Endothelial cell (in vitro differentiated cells): ENCODE results near the gene CCM2L. TPM values are rescaled to one million over a fixed set of nuclear protein-coding genes. Genes with fewer than 3 reads are reported as not detected.

ENCODE experiments used
- DNase-seq: peaks from one replicate; pipeline ENCODE4 v3.0.0; 2021; ENCODE audit warnings: low spot score
- H3K27ac Mint-ChIP-seq: one replicate; pipeline ENCODE4 v1.8.0; 2021; ENCODE audit warnings: mixed read lengths, inconsistent platforms; ENCODE audit not compliant: unreplicated experiment
- H3K27me3 Mint-ChIP-seq: one replicate; pipeline ENCODE4 v1.8.0; 2021; ENCODE audit warnings: mild to moderate bottlenecking, moderate library complexity, mixed read lengths, inconsistent platforms; ENCODE audit not compliant: unreplicated experiment
- H3K36me3 Mint-ChIP-seq: one replicate; pipeline ENCODE4 v1.8.0; 2021; ENCODE audit warnings: mild to moderate bottlenecking, low read depth, mixed read lengths, inconsistent platforms; ENCODE audit not compliant: unreplicated experiment
- H3K4me1 Mint-ChIP-seq: one replicate; pipeline ENCODE4 v1.8.0; 2021; ENCODE audit warnings: mild to moderate bottlenecking, mixed read lengths, inconsistent platforms; ENCODE audit not compliant: unreplicated experiment
- H3K4me3 Mint-ChIP-seq: one replicate; pipeline ENCODE4 v1.8.0; 2021; ENCODE audit warnings: mild to moderate bottlenecking, mixed read lengths, inconsistent platforms; ENCODE audit not compliant: unreplicated experiment
- H3K9me3 Mint-ChIP-seq: one replicate; pipeline ENCODE4 v1.8.0; 2021; ENCODE audit warnings: mixed read lengths, inconsistent platforms; ENCODE audit not compliant: unreplicated experiment
- total RNA-seq: library from RNA; stranded (reverse); fragmentation: NEBNext Ultra II Directional; extraction: Animal tissue kit (Norgen Biotek cat#: 25700); gene quantifications from one replicate; pipeline ENCODE4 v1.2.1, GENCODE V29; 2021; ENCODE audit not compliant: unreplicated experiment
- TF ChIP-seq, protein P1 (sequence below): fragments of 200-600 bp; sonication (generic); IDR thresholded peaks from one replicate; pipeline ENCODE4 v1.5.0; 2021; ENCODE audit warnings: antibody characterized with exemption; ENCODE audit not compliant: unreplicated experiment

The CCM2L gene
- total RNA-seq, 1 donor from 2014 or later: 27.2 TPM

- TF ChIP-seq, protein P1, sequence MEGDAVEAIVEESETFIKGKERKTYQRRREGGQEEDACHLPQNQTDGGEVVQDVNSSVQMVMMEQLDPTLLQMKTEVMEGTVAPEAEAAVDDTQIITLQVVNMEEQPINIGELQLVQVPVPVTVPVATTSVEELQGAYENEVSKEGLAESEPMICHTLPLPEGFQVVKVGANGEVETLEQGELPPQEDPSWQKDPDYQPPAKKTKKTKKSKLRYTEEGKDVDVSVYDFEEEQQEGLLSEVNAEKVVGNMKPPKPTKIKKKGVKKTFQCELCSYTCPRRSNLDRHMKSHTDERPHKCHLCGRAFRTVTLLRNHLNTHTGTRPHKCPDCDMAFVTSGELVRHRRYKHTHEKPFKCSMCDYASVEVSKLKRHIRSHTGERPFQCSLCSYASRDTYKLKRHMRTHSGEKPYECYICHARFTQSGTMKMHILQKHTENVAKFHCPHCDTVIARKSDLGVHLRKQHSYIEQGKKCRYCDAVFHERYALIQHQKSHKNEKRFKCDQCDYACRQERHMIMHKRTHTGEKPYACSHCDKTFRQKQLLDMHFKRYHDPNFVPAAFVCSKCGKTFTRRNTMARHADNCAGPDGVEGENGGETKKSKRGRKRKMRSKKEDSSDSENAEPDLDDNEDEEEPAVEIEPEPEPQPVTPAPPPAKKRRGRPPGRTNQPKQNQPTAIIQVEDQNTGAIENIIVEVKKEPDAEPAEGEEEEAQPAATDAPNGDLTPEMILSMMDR: no peak
- Mint-ChIP-seq H3K27ac (no peak overlapping the region), H3K4me3 (no peak overlapping the region), H3K9me3 (no peaks in the 10 kb centered on the region), H3K4me1 (peaks cover 9% of the 10 kb centered on the region), H3K36me3 (no peaks in the 10 kb centered on the region), H3K27me3 (peaks cover 15% of the 10 kb centered on the region)
- no peak for DNase-seq
Measured at GRCh38 chr20:32053648-32054047, 43.4 kb downstream of the CCM2L start.

DNA sequence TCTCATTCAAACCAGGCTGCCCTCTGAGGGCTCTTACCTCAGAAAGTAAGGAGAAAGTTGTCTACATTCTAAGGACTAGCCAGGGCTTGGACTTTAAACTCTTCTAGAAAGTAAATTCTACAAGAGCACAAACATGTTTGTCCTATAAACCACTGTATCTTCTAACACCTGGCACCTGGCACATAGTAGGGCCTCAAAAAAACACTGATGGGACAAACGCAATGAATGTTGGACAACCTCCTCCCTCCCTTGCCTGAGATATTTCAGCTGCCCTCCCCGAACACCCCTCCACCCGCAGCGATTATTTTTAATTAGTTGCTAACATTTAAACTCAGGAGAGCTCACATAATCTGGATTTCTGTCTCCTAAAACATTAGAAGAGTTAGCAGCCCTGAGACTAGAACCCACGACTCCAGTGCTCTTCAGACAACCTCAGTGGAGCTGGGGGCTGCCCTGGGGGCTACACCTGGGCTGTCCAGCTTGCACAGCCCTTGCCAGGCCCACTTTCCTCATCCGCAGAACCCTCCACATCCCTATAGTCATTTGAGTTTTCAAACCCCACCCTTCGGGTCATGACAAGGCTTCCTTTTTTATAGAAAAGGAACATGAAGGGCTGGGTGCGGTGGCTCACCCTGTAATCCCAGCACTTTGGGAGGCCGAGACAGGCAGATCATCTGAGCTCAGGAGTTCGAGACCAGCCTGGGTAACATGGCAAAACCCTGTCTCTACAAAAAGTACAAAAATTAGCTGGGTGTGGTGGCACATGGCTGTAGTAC is 46.7 kb downstream of the CCM2L start:
- no peaks in the 10 kb centered on the region for H3K9me3 Mint-ChIP-seq
- H3K36me3 Mint-ChIP-seq: no peaks in the 10 kb centered on the region
- no peak for DNase-seq
- no peak overlapping the region for H3K27ac Mint-ChIP-seq
- TF ChIP-seq, protein P1: no peak
- H3K27me3 Mint-ChIP-seq: peaks cover 8% of the 10 kb centered on the region
- H3K4me3 Mint-ChIP-seq: no peak overlapping the region
- peaks cover 6% of the 10 kb centered on the region for H3K4me1 Mint-ChIP-seq

- no peak for DNase-seq
- Mint-ChIP-seq H3K27ac (no peak overlapping the region), H3K4me3 (no peak overlapping the region), H3K4me1 (peaks cover 7% of the 10 kb centered on the region), H3K9me3 (no peaks in the 10 kb centered on the region), H3K36me3 (no peaks in the 10 kb centered on the region), H3K27me3 (peaks cover 5% of the 10 kb centered on the region)
- TF ChIP-seq, protein P1: no peak
Measured at GRCh38 chr20:32057656-32058184, 47.5 kb downstream of the CCM2L start.

GRCh38 chr20:32059189-32059588 is 49.0 kb downstream of the CCM2L start:
- Mint-ChIP-seq H3K27me3 (peaks cover 3% of the 10 kb centered on the region), H3K4me3 (no peak overlapping the region), H3K36me3 (no peaks in the 10 kb centered on the region), H3K27ac (no peak overlapping the region), H3K4me1 (peaks cover 7% of the 10 kb centered on the region), H3K9me3 (no peaks in the 10 kb centered on the region)
- DNase-seq: no peak
- TF ChIP-seq, protein P1: no peak

DNA sequence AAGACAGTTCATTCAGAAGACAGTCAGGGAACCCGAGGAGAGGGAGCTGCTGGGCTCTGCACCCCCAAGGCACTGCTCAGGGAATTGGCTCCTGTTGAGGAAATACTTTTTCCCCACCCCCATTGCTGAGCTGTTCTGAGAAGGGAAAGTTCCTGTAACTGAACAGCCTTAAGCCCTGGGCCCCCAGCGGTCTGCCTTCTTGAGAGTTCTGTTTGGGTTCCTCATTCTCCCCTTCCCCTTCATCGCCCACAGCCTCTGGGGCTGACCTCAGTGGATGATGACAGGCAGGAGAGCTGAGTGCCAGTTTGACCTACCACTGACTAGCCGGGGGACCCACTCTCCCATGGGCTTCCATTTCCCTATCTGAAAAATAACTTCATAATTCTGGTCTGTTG is 52.5 kb downstream of the CCM2L start:
- Mint-ChIP-seq H3K4me1 (peaks cover 7% of the 10 kb centered on the region), H3K36me3 (no peaks in the 10 kb centered on the region), H3K4me3 (no peak overlapping the region), H3K9me3 (no peaks in the 10 kb centered on the region), H3K27ac (no peak overlapping the region), H3K27me3 (peaks cover 3% of the 10 kb centered on the region)
- no peak for DNase-seq
- TF ChIP-seq, protein P1: no peak
